PC-9 (cell line): Measurements from ENCODE around the gene LRP8. TPM values are rescaled to one million over a fixed set of nuclear protein-coding genes. Genes with fewer than 3 reads are reported as not detected.

Source experiments
- BruUV-seq: library from RNA; stranded (reverse); fragments of 400-500 nt; replicated peaks from 2 replicates; lab custom pipeline; 2021; lab: Mats Ljungman, UMichigan
- CTCF ChIA-PET: fragments of 300-600 bp; sonication (Branson Sonifier 250); formaldehyde crosslinking; loops from one replicate; lab custom pipeline; 2022; ENCODE audit warnings: antibody characterized with exemption; lab: Charles Lee
- POLR2A ChIA-PET: fragments of 300-600 bp; sonication (Branson Sonifier 250); formaldehyde crosslinking; loops from one replicate; lab custom pipeline; 2022; ENCODE audit warnings: antibody characterized with exemption; ENCODE audit not compliant: unreplicated experiment; lab: Charles Lee
- DNase-seq, 2 experiments: peaks; one replicate each; pipeline versions ENCODE4 v3.0.0 to v3.0.0-alpha.2; 2015 to 2022; ENCODE audit warnings: mixed read lengths in 1 of 2
- H2AFZ ChIP-seq: fragments of 200-600 bp; sonication (generic); 2 replicates; pipeline ENCODE4 v1.8.1; 2017; ENCODE audit warnings: antibody characterized with exemption
- H3F3A ChIP-seq: fragments of 200-600 bp; sonication (generic); 2 replicates; pipeline ENCODE4 v1.8.1; 2017; ENCODE audit warnings: antibody characterized with exemption, mild to moderate bottlenecking, low read depth; ENCODE audit not compliant: insufficient read depth
- H3K27ac ChIP-seq: fragments of 200-600 bp; sonication (generic); 2 replicates; pipeline ENCODE4 v1.6.1; 2016; ENCODE audit warnings: mixed run types
- H3K27me3 ChIP-seq: fragments of 200-600 bp; sonication (generic); 2 replicates; pipeline ENCODE4 v1.6.1; 2016; ENCODE audit warnings: low read depth, mixed run types; ENCODE audit not compliant: insufficient read depth
- H3K36me3 ChIP-seq: fragments of 200-600 bp; sonication (generic); 2 replicates; pipeline ENCODE4 v1.6.1; 2016; ENCODE audit warnings: low read depth, mixed run types
- H3K4me1 ChIP-seq: fragments of 200-600 bp; sonication (generic); replicated peaks from 2 replicates; pipeline ENCODE4 v1.6.1; 2016; ENCODE audit warnings: mixed run types; ENCODE audit not compliant: insufficient read depth
- H3K4me2 ChIP-seq: fragments of 200-600 bp; sonication (generic); 2 replicates; pipeline ENCODE4 v1.6.1; 2017; ENCODE audit warnings: mixed run types
- H3K4me3 ChIP-seq: fragments of 200-600 bp; sonication (generic); 2 replicates; pipeline ENCODE4 v1.6.1; 2016; ENCODE audit warnings: mixed run types
- H3K79me2 ChIP-seq: fragments of 200-600 bp; sonication (generic); 2 replicates; pipeline ENCODE4 v1.6.1; 2017; ENCODE audit warnings: low read depth, mixed run types
- H3K9me2 ChIP-seq: fragments of 200-600 bp; sonication (generic); 2 replicates; pipeline ENCODE4 v1.8.1; 2017; ENCODE audit warnings: mild to moderate bottlenecking; ENCODE audit not compliant: insufficient read depth
- H3K9me3 ChIP-seq: fragments of 200-600 bp; sonication (generic); 2 replicates; pipeline ENCODE4 v1.8.1; 2016; ENCODE audit warnings: low read depth; ENCODE audit not compliant: insufficient read depth
- H4K20me1 ChIP-seq: fragments of 200-600 bp; sonication (generic); 2 replicates; pipeline ENCODE4 v1.8.1; 2017; ENCODE audit not compliant: insufficient read depth
- CTCF ChIP-seq: fragments of 200-600 bp; sonication (generic); conservative IDR thresholded peaks from 2 replicates; pipeline ENCODE4 v1.6.1; 2017; ENCODE audit warnings: mixed run types, antibody characterized with exemption, mild to moderate bottlenecking, moderate library complexity
- EZH2 ChIP-seq: fragments of 200-600 bp; sonication (generic); IDR thresholded peaks from 2 replicates; pipeline ENCODE4 v1.8.0; 2017; ENCODE audit warnings: antibody characterized with exemption, low read depth
- intact Hi-C: fragments of 100-400 bp; cut with micrococcal nuclease; formaldehyde crosslinking; loops from one replicate; pipeline ENCODE4 v1.10.0; 2022; ENCODE audit not compliant: unreplicated experiment
- total RNA-seq: library from RNA; stranded (reverse); gene quantifications from 2 replicates; pipeline ENCODE4 v1.2.3, GENCODE V29; 2021

Gene LRP8
- total RNA-seq, 1 experiment from 2014 or later, result 85.3 TPM

GRCh38 chr1:53276153-53276901 is 51.5 kb downstream of the LRP8 start:
- Histone ChIP-seq H3K4me1 (peaks cover 14% of the 10 kb centered on the region; the same call in 1 of the 2 replicates), H3K36me3 (no peaks in the 10 kb centered on the region; the same call in 1 of the 2 replicates), H2AFZ (no peak overlapping the region), H3K9me2 (no peaks in the 10 kb centered on the region), H3K27ac (no peak overlapping the region), H3K9me3 (no peaks in the 10 kb centered on the region), H3K4me3 (no peak overlapping the region), H3F3A (peaks cover 15% of the 10 kb centered on the region; the same call in 1 of the 2 replicates), H3K79me2 (no peaks in the 10 kb centered on the region), H3K27me3 (no peaks in the 10 kb centered on the region), H3K4me2 (no peak overlapping the region), H4K20me1 (peaks cover 11% of the 10 kb centered on the region; the same call in 1 of the 2 replicates)
- no TSS peak for BruUV-seq
- intact Hi-C loops, result loop anchor here (10.0 kb wide), 1 partner anchor 198 kb away; no protein-coding TSS in a partner anchor
- DNase-seq, result no peak
- ChIA-PET CTCF (no interaction called here), POLR2A (no interaction called here)
- TF ChIP-seq CTCF (no peak), EZH2 (no peak)

GRCh38 chr1:53275566-53275965 is 52.3 kb downstream of the LRP8 start:
- intact Hi-C loops, result loop anchor here (10.0 kb wide), 1 partner anchor 199 kb away; no protein-coding TSS in a partner anchor
- no peak for DNase-seq
- no peak overlapping the region for H2AFZ ChIP-seq
- peaks cover 14% of the 10 kb centered on the region; the same call in 1 of the 2 replicates for H3K4me1 ChIP-seq
- H3K9me3 ChIP-seq, result no peaks in the 10 kb centered on the region
- H3F3A ChIP-seq, result peaks cover 15% of the 10 kb centered on the region; the same call in 1 of the 2 replicates
- H3K9me2 ChIP-seq, result no peaks in the 10 kb centered on the region
- no peak overlapping the region for H3K27ac ChIP-seq
- peaks cover 11% of the 10 kb centered on the region; the same call in 1 of the 2 replicates for H4K20me1 ChIP-seq
- H3K79me2 ChIP-seq, result no peaks in the 10 kb centered on the region
- TF ChIP-seq EZH2 (no peak), CTCF (no peak)
- H3K36me3 ChIP-seq, result no peaks in the 10 kb centered on the region; the same call in 1 of the 2 replicates
- ChIA-PET CTCF (no interaction called here), POLR2A (no interaction called here)
- no peak overlapping the region for H3K4me2 ChIP-seq
- no peaks in the 10 kb centered on the region for H3K27me3 ChIP-seq
- no TSS peak for BruUV-seq
- H3K4me3 ChIP-seq, result no peak overlapping the region

- ChIA-PET CTCF (no interaction called here), POLR2A (no interaction called here)
- no peak overlapping the region for H3K4me2 ChIP-seq
- H3K27me3 ChIP-seq, result no peaks in the 10 kb centered on the region
- no peaks in the 10 kb centered on the region for H3K9me3 ChIP-seq
- DNase-seq, result no peak
- no peak overlapping the region for H3K4me3 ChIP-seq
- no peaks in the 10 kb centered on the region for H3K79me2 ChIP-seq
- no peaks in the 10 kb centered on the region for H3K9me2 ChIP-seq
- no peak overlapping the region for H3K27ac ChIP-seq
- no TSS peak for BruUV-seq
- no peak for TF ChIP-seq CTCF
- TF ChIP-seq EZH2, result no peak
- intact Hi-C loops, result loop anchor here (10.0 kb wide), 1 partner anchor 200 kb away; no protein-coding TSS in a partner anchor
- H4K20me1 ChIP-seq, result peaks cover 11% of the 10 kb centered on the region; the same call in 1 of the 2 replicates
- H3K36me3 ChIP-seq, result no peaks in the 10 kb centered on the region; the same call in 1 of the 2 replicates
- H2AFZ ChIP-seq, result no peak overlapping the region
- peaks cover 14% of the 10 kb centered on the region; the same call in 1 of the 2 replicates for H3K4me1 ChIP-seq
- H3F3A ChIP-seq, result peaks cover 14% of the 10 kb centered on the region; the same call in 1 of the 2 replicates
Observed at GRCh38 chr1:53274541-53275185, 53.2 kb downstream of the LRP8 start.
